ENCODE data around the gene DYNLL2. TPM values are rescaled to one million over a fixed set of nuclear protein-coding genes. Genes with fewer than 3 reads are reported as not detected.

Gene DYNLL2
- total RNA-seq, 1 donor from 2014 or later, result 42.5 TPM

DNA sequence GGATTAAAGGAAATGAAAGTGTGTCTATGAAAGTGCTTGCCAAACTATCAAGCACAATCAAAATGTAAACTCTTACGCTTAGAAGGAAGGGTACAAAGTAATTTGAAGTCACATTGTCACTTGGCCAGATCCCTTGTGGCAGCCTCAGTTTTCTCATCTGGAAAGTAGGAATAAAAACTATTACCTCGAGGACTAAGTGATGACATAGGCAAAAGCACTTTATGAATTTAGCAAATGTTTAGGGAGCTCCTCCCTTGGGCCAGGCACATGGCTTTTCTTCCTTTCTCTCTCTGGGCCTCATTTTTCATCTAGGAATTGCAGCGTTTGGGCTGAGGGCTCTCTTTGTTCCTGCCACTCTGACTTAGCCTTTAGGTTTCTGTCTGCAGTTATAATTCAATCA, 28.5 kb downstream of the DYNLL2 start:
- TF ChIP-seq, protein P1, sequence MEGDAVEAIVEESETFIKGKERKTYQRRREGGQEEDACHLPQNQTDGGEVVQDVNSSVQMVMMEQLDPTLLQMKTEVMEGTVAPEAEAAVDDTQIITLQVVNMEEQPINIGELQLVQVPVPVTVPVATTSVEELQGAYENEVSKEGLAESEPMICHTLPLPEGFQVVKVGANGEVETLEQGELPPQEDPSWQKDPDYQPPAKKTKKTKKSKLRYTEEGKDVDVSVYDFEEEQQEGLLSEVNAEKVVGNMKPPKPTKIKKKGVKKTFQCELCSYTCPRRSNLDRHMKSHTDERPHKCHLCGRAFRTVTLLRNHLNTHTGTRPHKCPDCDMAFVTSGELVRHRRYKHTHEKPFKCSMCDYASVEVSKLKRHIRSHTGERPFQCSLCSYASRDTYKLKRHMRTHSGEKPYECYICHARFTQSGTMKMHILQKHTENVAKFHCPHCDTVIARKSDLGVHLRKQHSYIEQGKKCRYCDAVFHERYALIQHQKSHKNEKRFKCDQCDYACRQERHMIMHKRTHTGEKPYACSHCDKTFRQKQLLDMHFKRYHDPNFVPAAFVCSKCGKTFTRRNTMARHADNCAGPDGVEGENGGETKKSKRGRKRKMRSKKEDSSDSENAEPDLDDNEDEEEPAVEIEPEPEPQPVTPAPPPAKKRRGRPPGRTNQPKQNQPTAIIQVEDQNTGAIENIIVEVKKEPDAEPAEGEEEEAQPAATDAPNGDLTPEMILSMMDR (conservative IDR thresholded peaks at IDR 0.05), result no peak
- Mint-ChIP-seq H3K36me3 (no peaks in the 10 kb centered on the region), H3K27ac (no peak overlapping the region), H3K4me3 (no peak overlapping the region), H3K9me3 (no peaks in the 10 kb centered on the region), H3K27me3 (peaks cover 36% of the 10 kb centered on the region), H3K4me1 (ENCODE audit: unreplicated experiment) (no peaks in the 10 kb centered on the region)
- no peak for DNase-seq (ENCODE audit: extremely low spot score, unreplicated experiment)

DNA sequence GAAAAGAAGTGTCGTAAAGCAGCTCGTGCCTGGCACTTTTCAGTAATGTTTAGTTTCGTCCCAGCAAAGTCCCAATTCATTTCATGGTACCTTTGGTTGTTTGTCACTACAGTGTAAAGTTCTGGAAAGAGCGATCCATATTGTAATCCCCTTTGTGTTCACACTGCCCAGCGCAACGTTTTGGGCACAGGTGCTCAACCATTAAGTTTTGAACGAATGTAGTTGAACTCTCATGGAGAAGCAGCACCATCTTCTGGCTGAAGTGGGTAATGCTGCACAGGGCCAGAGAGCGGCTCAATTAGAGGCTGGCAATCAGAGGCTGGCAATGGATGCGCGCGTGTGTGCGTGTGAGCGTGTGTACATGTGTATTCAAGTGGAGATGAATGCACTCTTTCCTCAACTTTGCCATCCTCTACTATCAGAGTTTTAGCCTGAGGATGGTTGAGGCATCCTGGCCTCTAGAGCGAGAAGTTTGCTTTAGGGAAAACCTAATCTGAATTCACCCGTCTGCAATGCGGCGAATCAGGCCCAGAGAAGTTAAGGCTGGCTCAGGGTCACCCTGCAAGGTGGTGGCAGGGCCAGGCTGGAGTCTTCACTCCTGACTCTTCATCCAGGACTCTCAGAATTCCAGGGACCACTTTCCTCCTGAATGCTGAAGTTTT, 29.9 kb downstream of the DYNLL2 start:
- Mint-ChIP-seq H3K4me3 (no peak overlapping the region), H3K27ac (no peak overlapping the region), H3K9me3 (no peaks in the 10 kb centered on the region), H3K36me3 (no peaks in the 10 kb centered on the region), H3K4me1 (ENCODE audit: unreplicated experiment) (no peaks in the 10 kb centered on the region), H3K27me3 (peaks cover 42% of the 10 kb centered on the region)
- TF ChIP-seq, protein P1 (conservative IDR thresholded peaks at IDR 0.05), result peak; percentile 98
- peak; percentile 81 for DNase-seq (ENCODE audit: extremely low spot score, unreplicated experiment)

DNA sequence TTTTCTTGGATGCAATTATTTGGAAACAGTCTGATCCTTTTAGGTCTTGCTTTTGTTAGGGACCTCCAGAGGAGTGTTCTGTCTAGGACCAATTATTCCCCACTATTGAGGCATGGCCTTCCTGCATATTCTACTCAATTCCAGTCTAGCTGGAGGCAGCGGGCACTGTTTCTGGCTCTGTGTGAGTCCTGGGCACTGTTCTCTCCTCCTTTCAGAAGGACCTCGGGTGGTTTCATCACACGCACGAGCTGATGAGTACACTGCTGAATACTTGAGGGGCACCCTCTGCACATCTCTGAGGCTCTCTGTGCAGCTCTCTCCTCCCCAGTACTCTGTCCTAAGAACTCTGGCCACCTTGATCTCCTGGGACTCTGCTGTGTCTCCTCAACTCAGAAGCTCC, 30.7 kb downstream of the DYNLL2 start:
- H3K9me3 Mint-ChIP-seq, result no peaks in the 10 kb centered on the region
- no peaks in the 10 kb centered on the region for H3K4me1 Mint-ChIP-seq (ENCODE audit: unreplicated experiment)
- H3K27ac Mint-ChIP-seq, result no peak overlapping the region
- TF ChIP-seq, protein P1 (conservative IDR thresholded peaks at IDR 0.05), result no peak
- H3K27me3 Mint-ChIP-seq, result peaks cover 45% of the 10 kb centered on the region
- DNase-seq (ENCODE audit: extremely low spot score, unreplicated experiment), result no peak
- H3K4me3 Mint-ChIP-seq, result no peak overlapping the region
- H3K36me3 Mint-ChIP-seq, result no peaks in the 10 kb centered on the region

DNA sequence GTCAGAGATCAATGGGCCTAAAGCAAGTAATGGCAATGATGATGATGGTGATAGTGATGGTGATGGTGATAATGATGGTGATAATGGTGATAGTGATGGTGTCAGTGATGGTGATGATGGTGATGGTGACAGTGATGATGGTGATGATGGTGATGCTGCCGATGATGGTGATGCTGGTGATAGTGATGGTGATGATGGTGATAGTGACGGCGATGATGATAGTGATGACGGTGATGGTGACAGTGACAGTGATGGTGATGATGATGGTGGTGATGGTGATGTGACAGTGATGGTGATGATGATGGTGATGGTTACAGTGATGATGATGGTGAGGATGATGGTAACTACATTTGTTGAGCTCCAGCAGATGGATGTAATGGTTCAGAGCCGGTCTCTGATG, 34.2 kb downstream of the DYNLL2 start:
- Mint-ChIP-seq H3K27ac (no peak overlapping the region), H3K4me1 (ENCODE audit: unreplicated experiment) (no peaks in the 10 kb centered on the region), H3K36me3 (no peaks in the 10 kb centered on the region), H3K4me3 (no peak overlapping the region), H3K9me3 (no peaks in the 10 kb centered on the region), H3K27me3 (peaks cover 57% of the 10 kb centered on the region)
- TF ChIP-seq, protein P1 (conservative IDR thresholded peaks at IDR 0.05), result no peak
- no peak for DNase-seq (ENCODE audit: extremely low spot score, unreplicated experiment)

DNA sequence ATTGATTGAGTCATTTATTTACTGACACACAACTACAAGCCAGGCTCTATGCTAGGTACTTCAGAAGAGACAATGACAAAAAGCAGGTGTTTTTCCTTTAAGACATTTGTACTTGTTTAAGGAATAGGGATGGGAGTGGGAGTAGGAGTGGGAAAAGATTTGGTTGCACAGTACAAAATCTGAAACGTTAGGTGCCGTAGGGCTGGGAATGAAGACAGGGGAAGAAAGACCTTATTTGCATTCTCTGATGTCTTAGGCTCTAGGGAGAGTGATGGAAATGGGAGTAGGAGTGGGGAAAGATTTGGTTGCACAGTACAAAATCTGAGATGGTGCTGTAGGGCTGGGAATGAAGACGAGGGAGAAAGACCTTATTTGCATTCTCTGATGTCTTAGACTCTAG, 36.3 kb downstream of the DYNLL2 start:
- TF ChIP-seq, protein P1 (conservative IDR thresholded peaks at IDR 0.05), result no peak
- no peak for DNase-seq (ENCODE audit: extremely low spot score, unreplicated experiment)
- Mint-ChIP-seq H3K27ac (no peak overlapping the region), H3K27me3 (peaks cover 48% of the 10 kb centered on the region), H3K9me3 (no peaks in the 10 kb centered on the region), H3K4me3 (no peak overlapping the region), H3K4me1 (ENCODE audit: unreplicated experiment) (no peaks in the 10 kb centered on the region), H3K36me3 (no peaks in the 10 kb centered on the region)
